ENCODE measurements around the gene MISP. TPM values are rescaled to one million over a fixed set of nuclear protein-coding genes. Genes with fewer than 3 reads are reported as not detected.

The MISP gene
- total RNA-seq, 2 donors from 2014 or later, result 285 to 320 TPM

- no peak for DNase-seq
Observed at GRCh38 chr19:715347-715746, 35.6 kb upstream of the MISP start.

GRCh38 chr19:718251-718951 lies 32.5 kb upstream of the MISP start:
- intact Hi-C loops (cut with DNase I), result no loop called here
- DNase-seq, result no peak
- Histone ChIP-seq H3K36me3 (no peaks in the 10 kb centered on the region), H3K27me3 (peaks cover 16% of the 10 kb centered on the region), H3K27ac (no peak overlapping the region), H3K4me1 (no peaks in the 10 kb centered on the region), H3K9me3 (no peaks in the 10 kb centered on the region), H3K9ac (ENCODE audit: low read depth in 2 of 2, low read length in 2 of 2) (no peak overlapping the region), H3K4me3 (no peak overlapping the region)
- no peak for TF ChIP-seq CTCF (IDR thresholded peaks at IDR 0.05)

More at GRCh38 chr19:715347-715746, 35.6 kb upstream of the MISP start:
- no peak for TF ChIP-seq CTCF (IDR thresholded peaks at IDR 0.05)
- no peaks in the 10 kb centered on the region for H3K36me3 ChIP-seq
- intact Hi-C loops (cut with DNase I), result no loop called here
- H3K9ac ChIP-seq (ENCODE audit: low read depth in 2 of 2, low read length in 2 of 2), result no peak overlapping the region
- H3K27me3 ChIP-seq, result peaks cover 8% of the 10 kb centered on the region
- no peak overlapping the region for H3K27ac ChIP-seq
- H3K4me1 ChIP-seq, result no peaks in the 10 kb centered on the region
- H3K9me3 ChIP-seq, result no peaks in the 10 kb centered on the region
- H3K4me3 ChIP-seq, result no peak overlapping the region

DNA sequence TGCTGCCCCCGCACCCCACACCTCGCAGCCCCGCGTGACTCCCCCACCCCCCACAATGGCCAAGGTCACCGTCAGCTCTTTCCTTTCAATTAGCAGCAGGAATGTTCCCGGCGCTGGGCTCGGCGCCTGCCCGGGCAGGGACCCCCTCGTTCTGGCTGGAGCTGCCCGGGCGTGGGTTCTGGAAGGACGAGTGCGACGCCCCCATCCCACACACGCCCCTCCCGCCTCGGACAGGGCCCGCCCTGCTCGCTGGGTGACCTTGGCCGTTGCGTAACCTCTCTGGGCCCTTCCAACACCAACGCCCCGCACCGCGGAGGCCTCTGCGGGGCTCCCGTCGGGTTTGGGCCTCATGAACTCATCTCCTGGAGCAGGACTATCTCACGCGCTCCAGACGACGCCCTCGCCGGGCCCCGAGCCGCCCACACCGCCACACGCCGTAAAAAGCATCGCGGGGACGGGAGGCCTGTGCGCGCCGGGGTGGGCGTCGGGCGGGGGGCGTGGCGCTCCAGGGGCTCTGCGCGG lies 31.9 kb upstream of the MISP start:
- H3K27me3 ChIP-seq, result peaks cover 16% of the 10 kb centered on the region
- H3K9me3 ChIP-seq, result no peaks in the 10 kb centered on the region
- no peak for TF ChIP-seq CTCF (IDR thresholded peaks at IDR 0.05)
- no peaks in the 10 kb centered on the region for H3K36me3 ChIP-seq
- no peak overlapping the region for H3K27ac ChIP-seq
- no peak overlapping the region for H3K4me3 ChIP-seq
- intact Hi-C loops (cut with DNase I), result no loop called here
- no peaks in the 10 kb centered on the region for H3K4me1 ChIP-seq
- DNase-seq, result no peak
- H3K9ac ChIP-seq (ENCODE audit: low read depth in 2 of 2, low read length in 2 of 2), result peak overlapping the region in 1 of 2 donors; percentile 12

DNA sequence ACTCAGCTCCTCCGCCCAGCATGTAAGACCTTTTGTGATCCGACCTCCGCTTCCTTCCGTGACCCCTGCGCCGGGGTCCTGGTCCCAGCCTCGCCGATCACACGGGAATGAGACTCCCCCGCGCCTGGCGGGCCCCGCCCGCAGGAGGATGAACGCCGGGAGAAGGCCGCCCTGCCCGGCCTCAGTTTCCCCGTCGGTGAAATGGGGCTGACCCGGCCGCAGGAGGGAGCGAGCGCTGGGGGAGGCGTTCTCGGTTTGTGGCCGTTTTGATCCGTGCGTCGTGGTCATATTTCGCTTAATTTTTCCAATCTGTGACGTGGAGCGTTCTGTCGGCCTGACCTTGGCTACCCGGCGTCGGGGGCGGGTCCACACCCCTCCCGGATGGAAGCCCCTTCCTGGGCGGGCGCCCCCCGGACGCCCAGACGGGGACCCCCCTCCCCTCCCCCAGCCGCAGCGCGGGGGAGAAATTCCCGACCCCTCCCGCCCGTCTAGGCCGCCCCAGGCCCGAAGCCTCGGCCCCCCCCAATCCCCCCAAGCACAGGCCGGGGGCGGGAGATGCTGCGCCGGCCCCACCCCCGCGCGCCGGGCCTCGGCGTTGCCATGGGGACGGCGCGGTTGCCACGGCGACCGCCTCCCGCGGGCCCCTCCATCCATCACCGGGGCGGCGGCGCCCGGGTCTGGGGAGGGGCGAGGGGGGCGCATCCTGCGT lies 31.1 kb upstream of the MISP start:
- H3K9me3 ChIP-seq, result no peaks in the 10 kb centered on the region
- H3K4me3 ChIP-seq, result no peak overlapping the region
- no peak overlapping the region for H3K27ac ChIP-seq
- H3K4me1 ChIP-seq, result no peaks in the 10 kb centered on the region
- no peaks in the 10 kb centered on the region for H3K36me3 ChIP-seq
- H3K27me3 ChIP-seq, result peaks cover 16% of the 10 kb centered on the region
- intact Hi-C loops (cut with DNase I), result no loop called here
- peak overlapping the region in 1 of 2 donors; percentile 12 for H3K9ac ChIP-seq (ENCODE audit: low read depth in 2 of 2, low read length in 2 of 2)
- no peak for DNase-seq
- no peak for TF ChIP-seq CTCF (IDR thresholded peaks at IDR 0.05)

- H3K4me1 ChIP-seq, result no peaks in the 10 kb centered on the region
- peaks cover 16% of the 10 kb centered on the region for H3K27me3 ChIP-seq
Observed at GRCh38 chr19:720345-721160, 30.4 kb upstream of the MISP start.

More at GRCh38 chr19:720345-721160, 30.4 kb upstream of the MISP start:
- H3K27ac ChIP-seq, result no peak overlapping the region
- H3K9me3 ChIP-seq, result no peaks in the 10 kb centered on the region
- TF ChIP-seq CTCF (IDR thresholded peaks at IDR 0.05), result no peak
- DNase-seq, result no peak
- H3K36me3 ChIP-seq, result no peaks in the 10 kb centered on the region
- no peak overlapping the region for H3K4me3 ChIP-seq
- intact Hi-C loops (cut with DNase I), result no loop called here
- H3K9ac ChIP-seq (ENCODE audit: low read depth in 2 of 2, low read length in 2 of 2), result no peak overlapping the region
